H9 (cell line): ENCODE results near the gene PLEKHG1. TPM values are rescaled to one million over a fixed set of nuclear protein-coding genes. Genes with fewer than 3 reads are reported as not detected.

Experiments
- DNase-seq: peaks from one replicate; pipeline ENCODE4 v3.0.0-alpha.2; 2017
- H2AFZ ChIP-seq: one replicate; pipeline ENCODE4 v1.6.1; 2013; ENCODE audit warnings: mild to moderate bottlenecking, low read length, control low read depth, moderate library complexity
- H2AK5ac ChIP-seq: 2 replicates; pipeline ENCODE4 v1.6.1; 2013; ENCODE audit warnings: low read length, control low read depth, mixed read lengths; ENCODE audit not compliant: insufficient read length
- H2BK120ac ChIP-seq: one replicate; pipeline ENCODE4 v1.6.1; 2013; ENCODE audit warnings: low read depth, mild to moderate bottlenecking, low read length, control low read depth, inconsistent platforms; ENCODE audit not compliant: poor library complexity, severe bottlenecking
- H2BK12ac ChIP-seq: 2 replicates; pipeline ENCODE4 v1.6.1; 2013; ENCODE audit warnings: low read length, control low read depth, mixed read lengths, low read depth; ENCODE audit not compliant: insufficient read length
- H2BK15ac ChIP-seq: 2 replicates; pipeline ENCODE4 v1.6.1; 2013; ENCODE audit warnings: low read depth, low read length, control low read depth
- H2BK20ac ChIP-seq: one replicate; pipeline ENCODE4 v1.6.1; 2013; ENCODE audit warnings: low read depth, mild to moderate bottlenecking, low read length, control low read depth, inconsistent platforms; ENCODE audit not compliant: poor library complexity, severe bottlenecking
- H2BK5ac ChIP-seq: 2 replicates; pipeline ENCODE4 v1.6.1; 2013; ENCODE audit warnings: low read length, control low read depth, mixed read lengths; ENCODE audit not compliant: insufficient read length
- H3K14ac ChIP-seq: 2 replicates; pipeline ENCODE4 v1.6.1; 2013; ENCODE audit warnings: low read length, control low read depth; ENCODE audit not compliant: insufficient read depth
- H3K18ac ChIP-seq: 2 replicates; pipeline ENCODE4 v1.6.1; 2013; ENCODE audit warnings: low read depth, mild to moderate bottlenecking, mixed read lengths, low read length, control low read depth; ENCODE audit not compliant: insufficient read length
- H3K23ac ChIP-seq: 2 replicates; pipeline ENCODE4 v1.6.1; 2013; ENCODE audit warnings: low read length, control low read depth, mixed read lengths, low read depth; ENCODE audit not compliant: insufficient read length
- H3K23me2 ChIP-seq: 2 replicates; pipeline ENCODE4 v1.6.1; 2013; ENCODE audit warnings: low read depth, mild to moderate bottlenecking, mixed read lengths, low read length, control low read depth; ENCODE audit not compliant: insufficient read length, poor library complexity, severe bottlenecking
- H3K27ac ChIP-seq: 2 replicates; pipeline ENCODE4 v1.5.1; 2013; ENCODE audit warnings: low read length, control low read depth, mixed read lengths, low read depth; ENCODE audit not compliant: insufficient read length
- H3K27me3 ChIP-seq: 2 replicates; pipeline ENCODE4 v1.6.1; 2013; ENCODE audit warnings: low read length, control low read depth, inconsistent platforms; ENCODE audit not compliant: insufficient read depth
- H3K4ac ChIP-seq: 2 replicates; pipeline ENCODE4 v1.6.1; 2013; ENCODE audit warnings: low read depth, mild to moderate bottlenecking, control low read depth, inconsistent platforms, low read length, moderate library complexity
- H3K4me1 ChIP-seq: 2 replicates; pipeline ENCODE4 v1.6.1; 2013; ENCODE audit warnings: low read length, control low read depth, inconsistent platforms; ENCODE audit not compliant: insufficient read depth
- H3K4me2 ChIP-seq: 2 replicates; pipeline ENCODE4 v1.6.1; 2013; ENCODE audit warnings: low read length, control low read depth, mixed read lengths; ENCODE audit not compliant: insufficient read length, insufficient read depth
- H3K56ac ChIP-seq: 2 replicates; pipeline ENCODE4 v1.6.1; 2013; ENCODE audit warnings: low read depth, mild to moderate bottlenecking, mixed read lengths, low read length, control low read depth; ENCODE audit not compliant: insufficient read length
- H3K79me1 ChIP-seq: 2 replicates; pipeline ENCODE4 v1.6.1; 2013; ENCODE audit warnings: low read depth, mild to moderate bottlenecking, moderate library complexity, low read length, control low read depth, inconsistent platforms; ENCODE audit not compliant: insufficient read depth, poor library complexity, severe bottlenecking
- H3K79me2 ChIP-seq: 2 replicates; pipeline ENCODE4 v1.6.1; 2013; ENCODE audit warnings: low read length, control low read depth, inconsistent platforms; ENCODE audit not compliant: insufficient read depth
- H3K9ac ChIP-seq: 2 replicates; pipeline ENCODE4 v1.6.1; 2013; ENCODE audit warnings: low read length, control low read depth, mixed read lengths; ENCODE audit not compliant: insufficient read length; ENCODE audit errors: extremely low read depth
- H3K9me3 ChIP-seq: one replicate; pipeline ENCODE4 v1.6.1; 2013; ENCODE audit warnings: low read depth, low read length, inconsistent platforms; ENCODE audit not compliant: control insufficient read depth
- H3T11ph ChIP-seq: one replicate; pipeline ENCODE4 v1.6.1; 2013; ENCODE audit warnings: mild to moderate bottlenecking, low read length, control low read depth, inconsistent platforms
- H4K20me1 ChIP-seq: one replicate; pipeline ENCODE4 v1.6.1; 2013; ENCODE audit not compliant: control insufficient read depth, insufficient read length, insufficient read depth
- H4K5ac ChIP-seq: 2 replicates; pipeline ENCODE4 v1.6.1; 2013; ENCODE audit warnings: low read depth, mild to moderate bottlenecking, mixed read lengths, low read length, control low read depth; ENCODE audit not compliant: insufficient read length
- H4K8ac ChIP-seq: replicated peaks from 2 replicates; pipeline ENCODE4 v1.6.1; 2013; ENCODE audit warnings: low read length, control low read depth, mixed read lengths, low read depth; ENCODE audit not compliant: insufficient read length
- H4K91ac ChIP-seq: 2 replicates; pipeline ENCODE4 v1.6.1; 2013; ENCODE audit warnings: low read depth, mild to moderate bottlenecking, moderate library complexity, mixed read lengths, low read length, control low read depth; ENCODE audit not compliant: insufficient read length
- H3K27ac Mint-ChIP-seq, 3 experiments: 2 replicates in 2 of 3; 3 replicates in 1 of 3; pipeline ENCODE4 v1.8.0; 2020 to 2021; ENCODE audit warnings: mixed read lengths in 3 of 3, mild to moderate bottlenecking in 1 of 3, moderate library complexity in 1 of 3
- H3K27me3 Mint-ChIP-seq: 2 replicates; pipeline ENCODE4 v1.8.0; 2021; ENCODE audit warnings: low read depth, mild to moderate bottlenecking, moderate library complexity, mixed read lengths
- H3K36me3 Mint-ChIP-seq, 3 experiments: 2 replicates in 2 of 3; 3 replicates in 1 of 3; pipeline ENCODE4 v1.8.0; 2020 to 2021; ENCODE audit warnings: low read depth in 3 of 3, mixed read lengths in 3 of 3; ENCODE audit not compliant: insufficient read depth in 1 of 3
- H3K4me1 Mint-ChIP-seq, 2 experiments: 2 replicates each; pipeline ENCODE4 v1.8.0; 2020; ENCODE audit warnings: mixed read lengths in 2 of 2
- H3K4me3 Mint-ChIP-seq, 2 experiments: 2 replicates in 1 of 2; 3 replicates in 1 of 2; pipeline ENCODE4 v1.8.0; 2020 to 2021; ENCODE audit warnings: mild to moderate bottlenecking in 2 of 2, mixed read lengths in 2 of 2, moderate library complexity in 1 of 2
- H3K9me3 Mint-ChIP-seq, 2 experiments: 2 replicates in 1 of 2; 3 replicates in 1 of 2; pipeline ENCODE4 v1.8.0; 2020; ENCODE audit warnings: mild to moderate bottlenecking in 2 of 2, mixed read lengths in 2 of 2, moderate library complexity in 1 of 2
- CTCF ChIP-seq: fragments of 200-600 bp; sonication (generic); conservative IDR thresholded peaks from 3 replicates; pipeline ENCODE4 v1.8.0; 2021; ENCODE audit warnings: antibody characterized with exemption, mild to moderate bottlenecking
- WGBS: extraction: QIAGEN DNeasy Blood & Tissue Kit; methylation state at CpG from one replicate; pipeline ENCODE4 v1.1.7; 2013; ENCODE audit warnings: missing lambda C conversion rate, low lambda C conversion rate, mixed read lengths; ENCODE audit not compliant: insufficient read length; ENCODE audit errors: extremely low coverage; 5-methylcytosine and 5-hydroxymethylcytosine counted together
- total RNA-seq: library from RNA; stranded (reverse); gene quantifications from 2 replicates; pipeline ENCODE4 v1.2.1, GENCODE V29; 2021

Gene PLEKHG1
- total RNA-seq, 1 experiment from 2014 or later, result 1.0 TPM

- Histone ChIP-seq H4K8ac (no peak overlapping the region), H2BK5ac (no peak overlapping the region), H3K27me3 (no peaks in the 10 kb centered on the region), H2AFZ (no peak overlapping the region), H3K14ac (no peak overlapping the region), H3K23ac (no peak overlapping the region), H3K9me3 (no peaks in the 10 kb centered on the region), H4K5ac (no peak overlapping the region), H3K79me2 (no peaks in the 10 kb centered on the region), H2BK120ac (no peak overlapping the region), H2BK12ac (no peak overlapping the region), H2BK20ac (no peak overlapping the region), H3K4me1 (no peaks in the 10 kb centered on the region), H3K79me1 (no peaks in the 10 kb centered on the region), H3K4me2 (no peak overlapping the region), H3K9ac (no peak overlapping the region), H2BK15ac (no peak overlapping the region), H3K23me2 (no peaks in the 10 kb centered on the region), H3K56ac (no peak overlapping the region), H3K4ac (no peak overlapping the region), H4K91ac (no peak overlapping the region), H2AK5ac (no peak overlapping the region), H3T11ph (no peak overlapping the region), H3K18ac (no peak overlapping the region), H3K27ac (no peak overlapping the region), H4K20me1 (no peaks in the 10 kb centered on the region)
- Mint-ChIP-seq H3K27ac (peak overlapping the region in 2 of 3 experiments; percentile 49 to 55; a peak in 2 of 7 replicates), H3K4me3 (no peak overlapping the region), H3K36me3 (no peaks in the 10 kb centered on the region), H3K27me3 (peaks cover 9% of the 10 kb centered on the region), H3K4me1 (peaks cover 6 to 8% of the 10 kb centered on the region in 2 experiments; a peak in 3 of 4 replicates), H3K9me3 (no peaks in the 10 kb centered on the region)
- no CpG with 5 or more reads among the region's 12 CpGs for WGBS
- TF ChIP-seq CTCF, result no peak
- DNase-seq, result no peak
Observed at GRCh38 chr6:150586850-150587359, 12.8 kb upstream of the PLEKHG1 start.
